ENCODE results near the gene ADRA2C.

- TF ChIP-seq EZH2 (IDR thresholded peaks at IDR 0.05; ENCODE audit: borderline replicate concordance, low read depth, low read length, severe bottlenecking) (no peak), CTCF (IDR thresholded peaks at IDR 0.05; ENCODE audit: borderline replicate concordance, extremely low read depth, low read length, poor library complexity, severe bottlenecking) (no peak)
These were observed 31.0 kb upstream of the ADRA2C start for GRCh38 chr4:3735196-3735595.
